H1 (cell line): ENCODE data around the gene TKFC.

ENCODE experiments used
- BACH1 ChIP-seq: IDR thresholded peaks from 2 replicates; pipeline ENCODE4 v1.6.1; 2012; ENCODE audit warnings: low read length, improper control_type of control experiment
- CHD1 ChIP-seq: IDR thresholded peaks from 2 replicates; pipeline ENCODE4 v1.6.1; 2012; ENCODE audit warnings: low read depth, low read length, improper control_type of control experiment
- EP300 ChIP-seq, 2 experiments: IDR thresholded peaks; 1 replicate in 1 of 2; 2 replicates in 1 of 2; pipeline ENCODE4 v1.6.1; 2011 to 2012; ENCODE audit warnings: low read depth in 2 of 2, low read length in 2 of 2, mild to moderate bottlenecking in 2 of 2, borderline replicate concordance in 1 of 2, inconsistent platforms in 1 of 2, moderate library complexity in 1 of 2
- POLR2A ChIP-seq, 2 experiments: IDR thresholded peaks; 1 replicate in 1 of 2; 2 replicates in 1 of 2; pipeline ENCODE4 v1.6.1; 2011; ENCODE audit warnings: low read depth in 2 of 2, low read length in 2 of 2, mild to moderate bottlenecking in 2 of 2; ENCODE audit errors: control extremely low read depth in 1 of 2
- RBBP5 ChIP-seq: IDR thresholded peaks from 2 replicates; pipeline ENCODE4 v1.7.1; 2012; ENCODE audit warnings: low read depth, mild to moderate bottlenecking, inconsistent platforms, low read length, moderate library complexity, borderline replicate concordance
- ZNF274 ChIP-seq: IDR thresholded peaks from 2 replicates; pipeline ENCODE4 v1.7.0; 2012; ENCODE audit warnings: low read length, borderline replicate concordance; ENCODE audit errors: extremely low read depth
- TF ChIP-seq, protein P1 (sequence below), 3 experiments: IDR thresholded peaks; 1 replicate in 2 of 3; 2 replicates in 1 of 3; pipeline versions ENCODE4 v1.5.1 to v1.6.1; 2011; ENCODE audit warnings: low read length in 3 of 3, mild to moderate bottlenecking in 3 of 3, inconsistent platforms in 2 of 3, low read depth in 1 of 3, moderate library complexity in 1 of 3; ENCODE audit not compliant: insufficient read depth in 1 of 3; ENCODE audit errors: control extremely low read depth in 1 of 3
- TF ChIP-seq, protein P2 (sequence below): IDR thresholded peaks from 2 replicates; pipeline ENCODE4 v1.6.1; 2012; ENCODE audit warnings: inconsistent platforms

DNA sequence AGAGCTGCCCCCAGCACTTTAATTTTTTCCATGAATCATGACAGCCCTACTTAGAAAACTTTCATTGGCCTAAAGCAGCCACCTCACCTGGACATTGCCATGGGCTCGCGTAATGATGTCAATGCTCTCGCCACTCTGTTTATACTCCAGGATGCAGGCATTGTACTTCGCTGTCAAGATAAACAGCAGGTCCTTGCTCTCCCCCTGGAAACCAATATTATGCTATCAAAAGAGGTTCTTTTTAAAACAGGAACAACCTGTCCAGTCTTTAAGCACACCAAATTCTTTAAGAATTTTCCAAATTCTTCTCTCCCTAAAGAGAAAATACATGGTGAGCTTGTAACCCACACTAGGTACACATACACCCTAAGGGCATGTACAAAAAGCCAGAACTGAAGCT lies 3.2 kb upstream of the TKFC start:
- TF ChIP-seq, protein P1, sequence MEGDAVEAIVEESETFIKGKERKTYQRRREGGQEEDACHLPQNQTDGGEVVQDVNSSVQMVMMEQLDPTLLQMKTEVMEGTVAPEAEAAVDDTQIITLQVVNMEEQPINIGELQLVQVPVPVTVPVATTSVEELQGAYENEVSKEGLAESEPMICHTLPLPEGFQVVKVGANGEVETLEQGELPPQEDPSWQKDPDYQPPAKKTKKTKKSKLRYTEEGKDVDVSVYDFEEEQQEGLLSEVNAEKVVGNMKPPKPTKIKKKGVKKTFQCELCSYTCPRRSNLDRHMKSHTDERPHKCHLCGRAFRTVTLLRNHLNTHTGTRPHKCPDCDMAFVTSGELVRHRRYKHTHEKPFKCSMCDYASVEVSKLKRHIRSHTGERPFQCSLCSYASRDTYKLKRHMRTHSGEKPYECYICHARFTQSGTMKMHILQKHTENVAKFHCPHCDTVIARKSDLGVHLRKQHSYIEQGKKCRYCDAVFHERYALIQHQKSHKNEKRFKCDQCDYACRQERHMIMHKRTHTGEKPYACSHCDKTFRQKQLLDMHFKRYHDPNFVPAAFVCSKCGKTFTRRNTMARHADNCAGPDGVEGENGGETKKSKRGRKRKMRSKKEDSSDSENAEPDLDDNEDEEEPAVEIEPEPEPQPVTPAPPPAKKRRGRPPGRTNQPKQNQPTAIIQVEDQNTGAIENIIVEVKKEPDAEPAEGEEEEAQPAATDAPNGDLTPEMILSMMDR (IDR thresholded peaks at IDR 0.05; ENCODE audit: control extremely low read depth in 1 of 3, insufficient read depth in 1 of 3, low read depth in 1 of 3, low read length in 3 of 3): no peak
- TF ChIP-seq, protein P2, sequence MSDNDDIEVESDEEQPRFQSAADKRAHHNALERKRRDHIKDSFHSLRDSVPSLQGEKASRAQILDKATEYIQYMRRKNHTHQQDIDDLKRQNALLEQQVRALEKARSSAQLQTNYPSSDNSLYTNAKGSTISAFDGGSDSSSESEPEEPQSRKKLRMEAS: no peak
- TF ChIP-seq EP300 (IDR thresholded peaks at IDR 0.05; ENCODE audit: borderline replicate concordance in 1 of 2, low read depth in 2 of 2, low read length in 2 of 2) (no peak), RBBP5 (no peak), ZNF274 (no peak), CHD1 (no peak), POLR2A (IDR thresholded peaks at IDR 0.05; ENCODE audit: control extremely low read depth in 1 of 2, low read depth in 2 of 2, low read length in 2 of 2) (no peak), BACH1 (no peak)
